Thoracic aorta (tissue), 2 donors: ENCODE measurements around the gene UNCX. TPM values are rescaled to one million over a fixed set of nuclear protein-coding genes. Genes with fewer than 3 reads are reported as not detected.

Source experiments
- ATAC-seq: fragments of 150-250 bp; one replicate; pipeline ENCODE4 v1.8.0; 2017; ENCODE audit warnings: low read depth; ENCODE audit not compliant: insufficient number of reproducible peaks, low FRiP score
- DNase-seq: peaks from one replicate; pipeline ENCODE4 v3.0.0-alpha.2; 2020; ENCODE audit warnings: low spot score
- H3K27ac ChIP-seq, 2 donors: fragments of 200-600 bp; sonication (generic); 1 replicate in 1 of 2; 2 replicates in 1 of 2; pipeline ENCODE4 v1.5.1; 2016; ENCODE audit warnings: mild to moderate bottlenecking in 2 of 2, moderate library complexity in 2 of 2
- H3K27me3 ChIP-seq: fragments of 200-600 bp; sonication (generic); replicated peaks from 2 replicates; pipeline ENCODE4 v1.6.0; 2016; ENCODE audit warnings: mild to moderate bottlenecking; ENCODE audit not compliant: insufficient read depth
- H3K36me3 ChIP-seq: fragments of 200-600 bp; sonication (generic); one replicate; pipeline ENCODE4 v1.5.1; 2016
- H3K4me1 ChIP-seq, 2 donors: fragments of 200-600 bp; sonication (generic); 1 replicate in 1 of 2; 2 replicates in 1 of 2; pipeline versions ENCODE4 v1.5.1 to v1.6.0; 2016; ENCODE audit warnings: low read depth in 2 of 2, mild to moderate bottlenecking in 1 of 2; ENCODE audit not compliant: control insufficient read depth in 1 of 2
- H3K4me3 ChIP-seq: fragments of 200-600 bp; sonication (generic); 2 replicates; pipeline ENCODE4 v1.5.1; 2016; ENCODE audit warnings: mild to moderate bottlenecking
- H3K9me3 ChIP-seq: fragments of 200-600 bp; sonication (generic); 2 replicates; pipeline ENCODE4 v1.5.1; 2016
- CTCF ChIP-seq: fragments of 200-600 bp; sonication (generic); IDR thresholded peaks from one replicate; pipeline ENCODE4 v1.5.1; 2019; ENCODE audit warnings: antibody characterized with exemption
- total RNA-seq, 2 donors: library from RNA; depleted of rRNA; stranded (reverse); fragments of >200 nt; gene quantifications; one replicate each; pipeline versions ENCODE4 v1.1.0 to v1.2.3, GENCODE V29; 2016

Gene UNCX
- total RNA-seq, 2 donors from 2014 or later, result not detected

GRCh38 chr7:1251796-1252539, 19.3 kb downstream of the UNCX start:
- ATAC-seq, result no peak
- H3K27ac ChIP-seq, result no peak overlapping the region
- DNase-seq, result no peak
- peaks cover 17% of the 10 kb centered on the region for H3K27me3 ChIP-seq
- H3K4me1 ChIP-seq, result peaks cover 8 to 14% of the 10 kb centered on the region in 2 donors
- no peaks in the 10 kb centered on the region for H3K9me3 ChIP-seq
- H3K4me3 ChIP-seq, result no peak overlapping the region
- TF ChIP-seq CTCF, result no peak
- H3K36me3 ChIP-seq, result no peaks in the 10 kb centered on the region

GRCh38 chr7:1252540-1253090, 19.9 kb downstream of the UNCX start:
- H3K9me3 ChIP-seq, result no peaks in the 10 kb centered on the region
- ATAC-seq (no peak), DNase-seq (no peak)
- H3K4me1 ChIP-seq, result peaks cover 2 to 8% of the 10 kb centered on the region in 2 donors
- peaks cover 10% of the 10 kb centered on the region for H3K27me3 ChIP-seq
- no peaks in the 10 kb centered on the region for H3K36me3 ChIP-seq
- no peak for TF ChIP-seq CTCF
- H3K27ac ChIP-seq, result no peak overlapping the region
- H3K4me3 ChIP-seq, result no peak overlapping the region

- Histone ChIP-seq H3K4me1 (no peaks in the 10 kb centered on the region), H3K36me3 (no peaks in the 10 kb centered on the region), H3K9me3 (no peaks in the 10 kb centered on the region), H3K27ac (no peak overlapping the region), H3K4me3 (no peak overlapping the region), H3K27me3 (peaks cover under 1% of the 10 kb centered on the region)
- ATAC-seq, result no peak
- TF ChIP-seq CTCF, result no peak
- DNase-seq, result no peak
Observed at GRCh38 chr7:1253681-1254181, 21.1 kb downstream of the UNCX start.

- Histone ChIP-seq H3K4me1 (no peaks in the 10 kb centered on the region), H3K36me3 (no peaks in the 10 kb centered on the region), H3K4me3 (no peak overlapping the region), H3K9me3 (no peaks in the 10 kb centered on the region), H3K27me3 (no peaks in the 10 kb centered on the region), H3K27ac (no peak overlapping the region)
- ATAC-seq (no peak), DNase-seq (no peak)
- TF ChIP-seq CTCF, result no peak
Observed at GRCh38 chr7:1254281-1255079, 21.8 kb downstream of the UNCX start.
